HepG2 (cell line): ENCODE data around the gene KLHL17. TPM values are rescaled to one million over a fixed set of nuclear protein-coding genes. Genes with fewer than 3 reads are reported as not detected.

Experiments
- ARID4A ChIP-seq: sonication (generic); formaldehyde crosslinking; IDR thresholded peaks from 2 replicates; pipeline ENCODE4 v1.5.0; 2020; ENCODE audit warnings: mild to moderate bottlenecking, missing genetic modification reagents, borderline replicate concordance
- ATRX ChIP-seq: sonication (generic); formaldehyde crosslinking; IDR thresholded peaks from 2 replicates; pipeline ENCODE4 v1.4.0; 2020; ENCODE audit warnings: missing genetic modification reagents, borderline replicate concordance
- BRD4 ChIP-seq: sonication (generic); formaldehyde crosslinking; IDR thresholded peaks from 2 replicates; pipeline ENCODE4 v1.4.0; 2020; ENCODE audit warnings: missing genetic modification reagents
- DZIP1 ChIP-seq: sonication (generic); formaldehyde crosslinking; IDR thresholded peaks from 2 replicates; pipeline ENCODE4 v1.5.0; 2020; ENCODE audit warnings: mild to moderate bottlenecking, missing genetic modification reagents
- ETV5 ChIP-seq: IDR thresholded peaks from 2 replicates; pipeline ENCODE4 v1.6.1; 2018; ENCODE audit warnings: missing biosample characterization, missing genetic modification reagents, inconsistent platforms, borderline replicate concordance
- KLF16 ChIP-seq, 2 experiments: sonication (generic) in 1 of 2; formaldehyde crosslinking in 1 of 2; IDR thresholded peaks; 2 replicates each; pipeline versions ENCODE4 v1.6.1 to v1.8.0; 2016 to 2023; ENCODE audit warnings: missing genetic modification reagents in 2 of 2, missing compliant biosample characterization in 1 of 2
- MAFF ChIP-seq: IDR thresholded peaks from 2 replicates; pipeline ENCODE4 v1.6.1; 2011; ENCODE audit warnings: low read depth, low read length, improper control_type of control experiment
- MED1 ChIP-seq: sonication (generic); formaldehyde crosslinking; IDR thresholded peaks from 2 replicates; pipeline ENCODE4 v1.4.0; 2020; ENCODE audit warnings: missing genetic modification reagents
- MED13 ChIP-seq: sonication (generic); formaldehyde crosslinking; IDR thresholded peaks from 2 replicates; pipeline ENCODE4 v1.5.0; 2020; ENCODE audit warnings: missing genetic modification reagents
- MXD1 ChIP-seq: sonication (generic); formaldehyde crosslinking; IDR thresholded peaks from 2 replicates; pipeline ENCODE4 v1.4.0; 2020; ENCODE audit warnings: mild to moderate bottlenecking, missing genetic modification reagents
- MXI1 ChIP-seq: IDR thresholded peaks from 3 replicates; pipeline ENCODE4 v1.6.1; 2012; ENCODE audit warnings: low read depth, low read length, inconsistent platforms, borderline replicate concordance
- PHF8 ChIP-seq: sonication (generic); formaldehyde crosslinking; IDR thresholded peaks from 2 replicates; pipeline ENCODE4 v1.5.0; 2020; ENCODE audit warnings: missing genetic modification reagents
- SIN3B ChIP-seq: fragments of 150-350 bp; IDR thresholded peaks from 2 replicates; pipeline ENCODE4 v1.6.1; 2014; ENCODE audit warnings: low read length
- SP1 ChIP-seq, 2 experiments: fragments of 450-650 bp in 1 of 2; sonication (generic) in 1 of 2; formaldehyde crosslinking in 1 of 2; IDR thresholded peaks; 2 replicates each; pipeline versions ENCODE4 v1.4.0 to v1.6.1; 2016 to 2020; ENCODE audit warnings: missing genetic modification reagents in 1 of 2
- THYN1 ChIP-seq: sonication (generic); formaldehyde crosslinking; IDR thresholded peaks from 2 replicates; pipeline ENCODE4 v1.8.1; 2023; ENCODE audit warnings: low read depth, mild to moderate bottlenecking, moderate library complexity, missing genetic modification reagents, borderline replicate concordance
- ZBTB20 ChIP-seq: sonication (generic); formaldehyde crosslinking; IDR thresholded peaks from 2 replicates; pipeline ENCODE4 v1.8.1; 2023; ENCODE audit warnings: missing genetic modification reagents, low read depth, mild to moderate bottlenecking, borderline replicate concordance
- ZNF224 ChIP-seq: sonication (generic); formaldehyde crosslinking; IDR thresholded peaks from 2 replicates; pipeline ENCODE4 v1.5.0; 2020; ENCODE audit warnings: mild to moderate bottlenecking, missing genetic modification reagents
- ZNF230 ChIP-seq: sonication (generic); formaldehyde crosslinking; IDR thresholded peaks from 2 replicates; pipeline ENCODE4 v1.4.0; 2020; ENCODE audit warnings: mild to moderate bottlenecking, missing genetic modification reagents
- ZNF317 ChIP-seq: sonication (generic); formaldehyde crosslinking; IDR thresholded peaks from 2 replicates; pipeline ENCODE4 v1.5.0; 2020; ENCODE audit warnings: mild to moderate bottlenecking, missing genetic modification reagents
- ZNF329 ChIP-seq: sonication (generic); formaldehyde crosslinking; IDR thresholded peaks from 2 replicates; pipeline ENCODE4 v1.9.0; 2021; ENCODE audit warnings: low read depth, mild to moderate bottlenecking, missing genetic modification reagents
- ZNF484 ChIP-seq: sonication (generic); formaldehyde crosslinking; IDR thresholded peaks from 2 replicates; pipeline ENCODE4 v1.5.1; 2020; ENCODE audit warnings: mild to moderate bottlenecking, low read depth, missing genetic modification reagents, borderline replicate concordance
- polyA plus RNA-seq, 8 experiments: library from polyadenylated mRNA; depleted of rRNA in 3 of 8; stranded (reverse) in 7 of 8; unstranded in 1 of 8; fragments of >200 nt; fragmentation: Illumina TruSeq in 4 of 8; extraction: Trizol in 4 of 8; gene quantifications; 2 replicates each; pipeline versions ENCODE4 v1.2.1 to v1.2.3, GENCODE V29; 2011 to 2016; ENCODE audit warnings: low read depth in 4 of 8, missing spikeins in 1 of 8, mixed read lengths in 1 of 8; ENCODE audit not compliant: insufficient read depth in 1 of 8
- total RNA-seq, 5 experiments: library from RNA; depleted of rRNA; stranded (reverse); fragments of >200 nt; fragmentation: Illumina TruSeq; extraction: Trizol; gene quantifications; 2 replicates each; pipeline ENCODE4 v1.2.3, GENCODE V29; 2016; ENCODE audit warnings: low read depth in 1 of 5

Gene KLHL17
- total and polyA plus RNA-seq, 2 of the 13 experiments (the other 11 are each of a cell fraction or from before 2014, with no cell fraction given), result 9.3 to 24.7 TPM

GRCh38 chr1:958823-959730 lies 1.3 kb upstream of the KLHL17 start, which contains the start of gene NOC2L (continued):
- TF ChIP-seq THYN1 (CRISPR knock-in tag) (no peak), MAFF (no peak), MED13 (0 out of 2 replicates have a peak, but pooled peaks have one; percentile 25), BRD4 (CRISPR knock-in tag) (0 out of 2 replicates have a peak, but pooled peaks have one; percentile 63), MXI1 (peak; percentile 92; the same call in 1 of the 3 replicates), PHF8 (CRISPR knock-in tag) (peak; percentile 78), ZNF329 (CRISPR knock-in tag) (peak; percentile 65), ZBTB20 (CRISPR knock-in tag) (0 out of 2 replicates have a peak, but pooled peaks have one; percentile 36), MXD1 (peak; percentile 61; the same call in 1 of the 2 replicates), MED1 (CRISPR knock-in tag) (peak; percentile 25; the same call in 1 of the 2 replicates), ZNF317 (CRISPR knock-in tag) (0 out of 2 replicates have a peak, but pooled peaks have one; percentile 19), ARID4A (CRISPR knock-in tag) (peak; percentile 91; the same call in 1 of the 2 replicates), ZNF230 (peak; percentile 63; the same call in 1 of the 2 replicates), ZNF484 (CRISPR knock-in tag) (no peak), KLF16 (CRISPR knock-in tag; IDR thresholded peaks at IDR 0.05) (0 out of 4 replicates have a peak, but pooled peaks of 1 of the 2 experiments have one; percentile 58), ETV5 (0 out of 2 replicates have a peak, but pooled peaks have one; percentile 7), SP1 (IDR thresholded peaks at IDR 0.05) (no peak), SP1 (CRISPR knock-in tag; IDR thresholded peaks at IDR 0.05) (peak; percentile 93), ATRX (CRISPR knock-in tag) (no peak), ZNF224 (CRISPR knock-in tag) (no peak), SIN3B (peak; percentile 95), DZIP1 (peak; percentile 74; the same call in 1 of the 2 replicates)
